ENCODE measurements around the gene FCN2.

DNA sequence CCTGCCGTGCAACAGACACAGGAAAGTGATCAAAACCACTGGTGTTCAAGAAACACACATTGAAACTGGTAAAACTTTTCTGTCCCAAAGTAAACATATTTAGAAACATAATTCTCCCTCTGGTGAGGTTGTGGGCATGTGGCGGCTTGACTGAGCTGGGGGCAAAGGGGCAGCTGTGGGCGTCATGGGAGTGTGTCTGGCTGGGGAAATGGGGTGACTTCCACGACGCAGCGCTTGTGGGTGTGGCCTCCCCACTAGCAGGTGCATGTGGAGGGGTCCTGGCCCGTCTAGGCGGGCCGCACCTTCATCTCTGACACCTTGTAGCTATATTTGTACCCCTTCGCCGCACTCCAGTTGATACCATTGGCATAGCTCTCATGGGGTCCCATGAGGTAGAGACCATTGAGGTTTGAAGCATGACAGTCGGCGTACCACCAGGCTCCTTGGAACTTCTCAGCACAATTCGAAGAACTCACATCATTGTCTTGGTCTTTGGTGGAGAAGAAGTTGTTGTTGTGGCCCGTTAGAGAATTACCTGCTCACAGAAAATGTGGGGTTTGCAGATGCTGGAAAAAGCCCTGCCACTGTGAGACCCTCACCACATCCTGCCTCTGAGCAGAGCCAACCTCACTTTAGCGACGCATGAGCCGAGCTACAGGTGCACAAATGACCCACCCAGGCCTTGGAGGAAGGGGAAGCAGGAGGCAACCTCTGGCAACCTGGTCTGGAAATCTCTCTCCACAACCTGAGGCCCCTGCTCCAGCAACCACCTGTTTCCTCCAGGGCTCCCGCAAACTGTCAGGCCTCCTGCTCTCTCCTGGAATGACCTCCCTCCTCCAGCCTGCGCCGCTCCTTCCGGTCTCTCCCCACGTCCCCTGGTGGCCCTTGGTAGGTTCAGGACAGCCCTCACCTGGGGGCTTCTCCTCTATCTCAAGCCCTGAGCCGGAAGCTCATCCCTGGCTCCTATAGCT is 29.2 kb downstream of the FCN2 start:
- TF ChIP-seq KAT7 (CRISPR knock-in tag; IDR thresholded peaks at IDR 0.05; ENCODE audit: borderline replicate concordance) (no peak), ZNF619 (CRISPR knock-in tag; IDR thresholded peaks at IDR 0.05) (no peak), CTCF (CRISPR knock-in tag; IDR thresholded peaks at IDR 0.05) (no peak), NBN (conservative IDR thresholded peaks at IDR 0.05) (no peak), ATF5 (CRISPR knock-in tag; IDR thresholded peaks at IDR 0.05; ENCODE audit: low read depth) (no peak), SRSF1 (optimal IDR thresholded peaks at IDR 0.05; ENCODE audit: low read depth, low read length) (no peak), TAF1 (CRISPR knock-in tag; IDR thresholded peaks at IDR 0.05) (no peak)
- TF ChIP-seq, protein P1, sequence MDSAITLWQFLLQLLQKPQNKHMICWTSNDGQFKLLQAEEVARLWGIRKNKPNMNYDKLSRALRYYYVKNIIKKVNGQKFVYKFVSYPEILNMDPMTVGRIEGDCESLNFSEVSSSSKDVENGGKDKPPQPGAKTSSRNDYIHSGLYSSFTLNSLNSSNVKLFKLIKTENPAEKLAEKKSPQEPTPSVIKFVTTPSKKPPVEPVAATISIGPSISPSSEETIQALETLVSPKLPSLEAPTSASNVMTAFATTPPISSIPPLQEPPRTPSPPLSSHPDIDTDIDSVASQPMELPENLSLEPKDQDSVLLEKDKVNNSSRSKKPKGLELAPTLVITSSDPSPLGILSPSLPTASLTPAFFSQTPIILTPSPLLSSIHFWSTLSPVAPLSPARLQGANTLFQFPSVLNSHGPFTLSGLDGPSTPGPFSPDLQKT (CRISPR knock-in tag; IDR thresholded peaks at IDR 0.05; ENCODE audit: borderline replicate concordance): no peak

Data from HepG2 (cell line).